Subcutaneous adipose tissue (tissue), 4 donors: ENCODE data around the gene ATG10. TPM values are rescaled to one million over a fixed set of nuclear protein-coding genes. Genes with fewer than 3 reads are reported as not detected.

ENCODE experiments used
- CTCF ChIP-seq: fragments of 450-650 bp; IDR thresholded peaks from one replicate; pipeline ENCODE4 v1.5.1; 2016; ENCODE audit warnings: low read depth, mild to moderate bottlenecking, control low read depth, antibody characterized with exemption, moderate library complexity
- small RNA-seq: library from RNA; depleted of rRNA; stranded (forward); fragments of <200 nt; gene quantifications from one replicate; pipeline ENCODE3, GENCODE V24; 2016
- total RNA-seq, 4 donors: library from RNA; depleted of rRNA; stranded (reverse); fragments of >200 nt; gene quantifications; one replicate each; pipeline ENCODE4 v1.1.0, GENCODE V29; 2016

Gene ATG10
- total RNA-seq, 4 donors from 2014 or later: 7.0 to 17.9 (median 7.6) TPM

GRCh38 chr5:82295959-82296531 lies 324.2 kb downstream of the ATG10 start:
- TF ChIP-seq CTCF: no peak

GRCh38 chr5:82296929-82297328 lies 325.1 kb downstream of the ATG10 start:
- TF ChIP-seq CTCF: no peak

- no peak for TF ChIP-seq CTCF
Measured at GRCh38 chr5:82297711-82298110, 325.9 kb downstream of the ATG10 start.

GRCh38 chr5:82298668-82299067 lies 326.8 kb downstream of the ATG10 start:
- TF ChIP-seq CTCF: no peak

- no peak for TF ChIP-seq CTCF
Measured at GRCh38 chr5:82301190-82301589, 329.4 kb downstream of the ATG10 start.

Small RNA genes within 50 kb of the gene (small RNA-seq; reads per million reads assigned to genes)
- gene AC010598.1: not detected
- gene RN7SL378P: not detected

Other genes starting within 250 kb of the ATG10 start
- gene SSBP2, start 220.9 kb upstream of the ATG10 start, total RNA-seq: 10 to 100 TPM; 48.6 to 80.4 (median 71.9) TPM